HepG2 (cell line): ENCODE data around the gene TRIM28. TPM values are rescaled to one million over a fixed set of nuclear protein-coding genes. Genes with fewer than 3 reads are reported as not detected.

Source experiments
- KDM5A ChIP-seq: fragments of 200-600 bp; sonication (generic); IDR thresholded peaks from 2 replicates; pipeline ENCODE4 v1.7.0; 2018; ENCODE audit warnings: antibody characterized with exemption, mild to moderate bottlenecking, low read length, borderline replicate concordance
- NFYC ChIP-seq: IDR thresholded peaks from 2 replicates; pipeline ENCODE4 v1.6.1; 2016; ENCODE audit warnings: missing genetic modification reagents, missing compliant biosample characterization
- POGK ChIP-seq: sonication (generic); formaldehyde crosslinking; conservative IDR thresholded peaks from 2 replicates; pipeline ENCODE4 v1.8.0; 2022; ENCODE audit warnings: mild to moderate bottlenecking, moderate library complexity, missing genetic modification reagents
- SMYD3 ChIP-seq: sonication (generic); formaldehyde crosslinking; IDR thresholded peaks from 2 replicates; pipeline ENCODE4 v1.8.1; 2023; ENCODE audit warnings: mild to moderate bottlenecking, missing genetic modification reagents
- TRAFD1 ChIP-seq: sonication (generic); formaldehyde crosslinking; IDR thresholded peaks from 2 replicates; pipeline ENCODE4 v1.5.1; 2020; ENCODE audit warnings: missing genetic modification reagents, mild to moderate bottlenecking, borderline replicate concordance
- XBP1 ChIP-seq: sonication (generic); formaldehyde crosslinking; IDR thresholded peaks from 2 replicates; pipeline ENCODE4 v1.5.0; 2020; ENCODE audit warnings: missing genetic modification reagents
- ZHX2 ChIP-seq, 2 experiments: sonication (generic) in 1 of 2; formaldehyde crosslinking in 1 of 2; IDR thresholded peaks; 2 replicates each; pipeline versions ENCODE4 v1.6.1 to v1.9.0; 2014 to 2022; ENCODE audit warnings: antibody characterized with exemption in 1 of 2, borderline replicate concordance in 1 of 2, inconsistent platforms in 1 of 2, low read depth in 1 of 2, missing genetic modification reagents in 1 of 2
- ZNF207 ChIP-seq: fragments of 450-650 bp; IDR thresholded peaks from 2 replicates; pipeline ENCODE4 v1.6.1; 2016; ENCODE audit warnings: antibody characterized with exemption, borderline replicate concordance
- ZNF598 ChIP-seq: sonication (generic); formaldehyde crosslinking; IDR thresholded peaks from 2 replicates; pipeline ENCODE4 v1.5.1; 2020; ENCODE audit warnings: mild to moderate bottlenecking, missing genetic modification reagents, borderline replicate concordance
- ZSCAN12 ChIP-seq: sonication (generic); formaldehyde crosslinking; IDR thresholded peaks from 2 replicates; pipeline ENCODE4 v1.9.0; 2021; ENCODE audit warnings: mild to moderate bottlenecking, missing genetic modification reagents
- polyA plus RNA-seq, 8 experiments: library from polyadenylated mRNA; depleted of rRNA in 3 of 8; stranded (reverse) in 7 of 8; unstranded in 1 of 8; fragments of >200 nt; fragmentation: Illumina TruSeq in 4 of 8; extraction: Trizol in 4 of 8; gene quantifications; 2 replicates each; pipeline versions ENCODE4 v1.2.1 to v1.2.3, GENCODE V29; 2011 to 2016; ENCODE audit warnings: low read depth in 4 of 8, missing spikeins in 1 of 8, mixed read lengths in 1 of 8; ENCODE audit not compliant: insufficient read depth in 1 of 8
- total RNA-seq, 5 experiments: library from RNA; depleted of rRNA; stranded (reverse); fragments of >200 nt; fragmentation: Illumina TruSeq; extraction: Trizol; gene quantifications; 2 replicates each; pipeline ENCODE4 v1.2.3, GENCODE V29; 2016; ENCODE audit warnings: low read depth in 1 of 5
- TF ChIP-seq, protein P1 (sequence below): sonication (generic); formaldehyde crosslinking; IDR thresholded peaks from 2 replicates; pipeline ENCODE4 v1.4.0; 2020; ENCODE audit warnings: mild to moderate bottlenecking, missing genetic modification reagents
- TF ChIP-seq, protein P2 (sequence below): sonication (generic); formaldehyde crosslinking; IDR thresholded peaks from 2 replicates; pipeline ENCODE4 v1.8.0; 2022; ENCODE audit warnings: mild to moderate bottlenecking, missing genetic modification reagents, moderate library complexity

Gene TRIM28
- total and polyA plus RNA-seq, 2 of the 13 experiments (the other 11 are each of a cell fraction or from before 2014, with no cell fraction given) = 361 to 439 TPM

- TF ChIP-seq ZHX2 (IDR thresholded peaks at IDR 0.05; ENCODE audit: low read depth) = peak; percentile 55
- 0 out of 2 replicates have a peak, but pooled peaks have one; percentile 62 for TF ChIP-seq ZHX2 (CRISPR knock-in tag; IDR thresholded peaks at IDR 0.05; ENCODE audit: borderline replicate concordance)
- TF ChIP-seq ZNF207 = no peak
- peak; percentile 23; the same call in 1 of the 2 replicates for TF ChIP-seq NFYC (CRISPR knock-in tag)
- TF ChIP-seq SMYD3 (CRISPR knock-in tag) = no peak
- TF ChIP-seq POGK (CRISPR knock-in tag) = peak; percentile 71
- peak; percentile 63; the same call in 1 of the 2 replicates for TF ChIP-seq ZSCAN12 (CRISPR knock-in tag)
- TF ChIP-seq ZNF598 = no peak
- TF ChIP-seq, protein P1, sequence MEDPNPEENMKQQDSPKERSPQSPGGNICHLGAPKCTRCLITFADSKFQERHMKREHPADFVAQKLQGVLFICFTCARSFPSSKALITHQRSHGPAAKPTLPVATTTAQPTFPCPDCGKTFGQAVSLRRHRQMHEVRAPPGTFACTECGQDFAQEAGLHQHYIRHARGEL = no peak
- TF ChIP-seq, protein P2, sequence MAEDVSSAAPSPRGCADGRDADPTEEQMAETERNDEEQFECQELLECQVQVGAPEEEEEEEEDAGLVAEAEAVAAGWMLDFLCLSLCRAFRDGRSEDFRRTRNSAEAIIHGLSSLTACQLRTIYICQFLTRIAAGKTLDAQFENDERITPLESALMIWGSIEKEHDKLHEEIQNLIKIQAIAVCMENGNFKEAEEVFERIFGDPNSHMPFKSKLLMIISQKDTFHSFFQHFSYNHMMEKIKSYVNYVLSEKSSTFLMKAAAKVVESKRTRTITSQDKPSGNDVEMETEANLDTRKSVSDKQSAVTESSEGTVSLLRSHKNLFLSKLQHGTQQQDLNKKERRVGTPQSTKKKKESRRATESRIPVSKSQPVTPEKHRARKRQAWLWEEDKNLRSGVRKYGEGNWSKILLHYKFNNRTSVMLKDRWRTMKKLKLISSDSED = no peak
- TF ChIP-seq KDM5A = peak; percentile 30; the same call in 1 of the 2 replicates
- TF ChIP-seq TRAFD1 (CRISPR knock-in tag) = no peak
- no peak for TF ChIP-seq XBP1 (CRISPR knock-in tag)
These were observed at the start of gene TRIM28 (continued) for GRCh38 chr19:58543826-58544590.
